ENCODE measurements around the gene CBLC. TPM values are rescaled to one million over a fixed set of nuclear protein-coding genes. Genes with fewer than 3 reads are reported as not detected.

CBLC gene
- total and polyA plus RNA-seq, 2 donors (not counting 1 experiment from before 2014, with no cell fraction given) = not detected

DNA sequence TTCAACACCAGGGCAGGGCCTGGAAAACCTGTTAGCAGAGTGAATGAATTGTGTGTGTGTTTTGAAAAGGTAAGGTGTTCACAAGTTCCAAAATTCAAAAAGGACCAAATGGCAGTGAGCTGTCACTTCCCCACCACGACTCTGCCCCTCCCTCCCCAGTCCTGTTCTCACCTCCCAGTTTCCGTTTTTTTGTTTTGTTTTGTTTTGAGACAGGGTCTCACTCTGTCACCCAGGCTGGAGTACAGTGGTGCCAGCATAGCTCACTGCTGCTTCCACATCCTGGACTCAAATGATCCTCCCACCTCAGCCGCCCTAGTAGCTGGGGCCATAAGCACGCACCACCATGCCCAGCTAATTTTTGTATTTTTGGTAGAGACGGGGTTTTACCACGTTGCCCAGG lies 49.5 kb upstream of the CBLC start:
- H3K27me3 Mint-ChIP-seq = no peaks in the 10 kb centered on the region
- Histone ChIP-seq H3K27me3 (replicated peaks in 1 of 4; ENCODE audit: control extremely low read depth in 1 of 4, control insufficient read depth in 3 of 4, insufficient read depth in 4 of 4, low read length in 3 of 4) (no peaks in the 10 kb centered on the region), H3K9ac (ENCODE audit: low read length) (no peak overlapping the region), H3K79me2 (ENCODE audit: control insufficient read depth, insufficient read depth, low read length) (no peaks in the 10 kb centered on the region), H2AFZ (ENCODE audit: insufficient read depth, low read depth, low read length, poor library complexity, severe bottlenecking) (no peak overlapping the region), H3K4me2 (replicated peaks; ENCODE audit: low read depth, low read length, poor library complexity, severe bottlenecking) (peak overlapping the region; percentile 14), H3K27ac (ENCODE audit: low read length in 2 of 2) (no peak overlapping the region), H3K4me1 (ENCODE audit: control insufficient read depth in 2 of 2, insufficient read depth in 2 of 2, low read length in 2 of 2) (peaks cover 32 to 53% of the 10 kb centered on the region in 2 donors), H3K4me3 (ENCODE audit: control extremely low read depth in 1 of 5, extremely low read depth in 1 of 5, insufficient read depth in 1 of 5, low read depth in 2 of 5, low read length in 4 of 5) (no peak overlapping the region), H3K36me3 (replicated peaks in 1 of 2; ENCODE audit: control extremely low read depth in 1 of 2, control insufficient read depth in 1 of 2, extremely low read depth in 1 of 2, insufficient read depth in 2 of 2, low read length in 1 of 2) (no peaks in the 10 kb centered on the region), H4K20me1 (ENCODE audit: control insufficient read depth, insufficient read depth, low read length, poor library complexity, severe bottlenecking) (no peaks in the 10 kb centered on the region), H3K9me3 (ENCODE audit: control extremely low read depth in 1 of 3, control insufficient read depth in 2 of 3, insufficient read depth in 1 of 3, low read length in 2 of 3) (no peaks in the 10 kb centered on the region)
- no peak for TF ChIP-seq EZH2 (IDR thresholded peaks at IDR 0.05; ENCODE audit: borderline replicate concordance, insufficient read depth, low read depth, low read length, poor library complexity, severe bottlenecking)
- TF ChIP-seq, protein P1, sequence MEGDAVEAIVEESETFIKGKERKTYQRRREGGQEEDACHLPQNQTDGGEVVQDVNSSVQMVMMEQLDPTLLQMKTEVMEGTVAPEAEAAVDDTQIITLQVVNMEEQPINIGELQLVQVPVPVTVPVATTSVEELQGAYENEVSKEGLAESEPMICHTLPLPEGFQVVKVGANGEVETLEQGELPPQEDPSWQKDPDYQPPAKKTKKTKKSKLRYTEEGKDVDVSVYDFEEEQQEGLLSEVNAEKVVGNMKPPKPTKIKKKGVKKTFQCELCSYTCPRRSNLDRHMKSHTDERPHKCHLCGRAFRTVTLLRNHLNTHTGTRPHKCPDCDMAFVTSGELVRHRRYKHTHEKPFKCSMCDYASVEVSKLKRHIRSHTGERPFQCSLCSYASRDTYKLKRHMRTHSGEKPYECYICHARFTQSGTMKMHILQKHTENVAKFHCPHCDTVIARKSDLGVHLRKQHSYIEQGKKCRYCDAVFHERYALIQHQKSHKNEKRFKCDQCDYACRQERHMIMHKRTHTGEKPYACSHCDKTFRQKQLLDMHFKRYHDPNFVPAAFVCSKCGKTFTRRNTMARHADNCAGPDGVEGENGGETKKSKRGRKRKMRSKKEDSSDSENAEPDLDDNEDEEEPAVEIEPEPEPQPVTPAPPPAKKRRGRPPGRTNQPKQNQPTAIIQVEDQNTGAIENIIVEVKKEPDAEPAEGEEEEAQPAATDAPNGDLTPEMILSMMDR (IDR thresholded peaks at IDR 0.05) = no peak
- intact Hi-C loops (cut with micrococcal nuclease) = loop anchor here (10.0 kb wide), 1 partner anchor 117 kb away; the partner anchor contains the start of gene NECTIN2
- ChIA-PET CTCF (interaction anchor here (0.9 to 11.7 kb wide), 4 partner anchors 25 to 55 kb away, joined by 4 to 591 read pairs (median 4); partner anchors contain the start of gene CBLC), POLR2A (no interaction called here)
- 66% methylated on average over 2 of the region's 6 CpGs for WGBS (ENCODE audit: insufficient coverage)
- no peaks in the 10 kb centered on the region for H3K9me3 Mint-ChIP-seq (ENCODE audit: insufficient read depth)
- H3K4me1 Mint-ChIP-seq = peaks cover 42% of the 10 kb centered on the region
- no peak for DNase-seq
- H3K27ac Mint-ChIP-seq = peak overlapping the region; percentile 50
- H3K4me3 Mint-ChIP-seq = peak overlapping the region; percentile 45
- ATAC-seq (ENCODE audit: low read depth) = no peak

DNA sequence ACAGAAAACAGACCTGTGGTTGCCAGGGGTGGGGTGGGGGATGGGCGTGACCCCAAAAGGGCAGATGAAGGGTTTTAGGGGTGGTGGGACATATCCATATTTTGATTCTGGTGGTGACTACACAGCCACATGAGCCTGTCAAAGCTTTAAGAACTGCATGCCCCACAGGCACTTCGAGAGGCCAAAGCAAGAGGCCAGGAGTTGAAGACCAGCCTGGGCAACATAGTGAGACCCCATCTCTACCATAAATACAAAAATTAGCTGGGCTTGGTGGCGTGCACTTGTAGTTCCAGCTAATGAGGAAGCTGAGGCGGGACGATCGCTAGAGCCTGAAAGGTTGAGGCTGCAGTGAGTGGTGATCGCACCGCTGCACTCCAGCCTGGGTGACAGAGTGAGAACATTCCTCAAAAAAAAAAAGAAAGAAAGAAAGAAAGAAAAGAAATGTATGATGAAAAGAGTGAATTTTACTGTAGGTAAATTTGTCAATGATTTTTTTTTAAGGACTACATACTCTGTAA lies 48.1 kb upstream of the CBLC start:
- TF ChIP-seq, protein P1 (IDR thresholded peaks at IDR 0.05) = no peak
- TF ChIP-seq EZH2 (IDR thresholded peaks at IDR 0.05; ENCODE audit: borderline replicate concordance, insufficient read depth, low read depth, low read length, poor library complexity, severe bottlenecking) = no peak
- Histone ChIP-seq H3K9me3 (ENCODE audit: control extremely low read depth in 1 of 3, control insufficient read depth in 2 of 3, insufficient read depth in 1 of 3, low read length in 2 of 3) (no peaks in the 10 kb centered on the region), H3K36me3 (replicated peaks in 1 of 2; ENCODE audit: control extremely low read depth in 1 of 2, control insufficient read depth in 1 of 2, extremely low read depth in 1 of 2, insufficient read depth in 2 of 2, low read length in 1 of 2) (no peaks in the 10 kb centered on the region), H3K27ac (ENCODE audit: low read length in 2 of 2) (no peak overlapping the region), H3K4me1 (ENCODE audit: control insufficient read depth in 2 of 2, insufficient read depth in 2 of 2, low read length in 2 of 2) (peaks cover 20 to 40% of the 10 kb centered on the region in 2 donors), H3K4me2 (replicated peaks; ENCODE audit: low read depth, low read length, poor library complexity, severe bottlenecking) (peak overlapping the region; percentile 26), H3K27me3 (replicated peaks in 1 of 4; ENCODE audit: control extremely low read depth in 1 of 4, control insufficient read depth in 3 of 4, insufficient read depth in 4 of 4, low read length in 3 of 4) (no peaks in the 10 kb centered on the region), H3K9ac (ENCODE audit: low read length) (no peak overlapping the region), H4K20me1 (ENCODE audit: control insufficient read depth, insufficient read depth, low read length, poor library complexity, severe bottlenecking) (no peaks in the 10 kb centered on the region), H3K79me2 (ENCODE audit: control insufficient read depth, insufficient read depth, low read length) (no peaks in the 10 kb centered on the region), H3K4me3 (ENCODE audit: control extremely low read depth in 1 of 5, extremely low read depth in 1 of 5, insufficient read depth in 1 of 5, low read depth in 2 of 5, low read length in 4 of 5) (no peak overlapping the region), H2AFZ (ENCODE audit: insufficient read depth, low read depth, low read length, poor library complexity, severe bottlenecking) (no peak overlapping the region)
- no peaks in the 10 kb centered on the region for H3K27me3 Mint-ChIP-seq
- POLR2A ChIA-PET = interaction anchor here (0.8 to 1.0 kb wide), 2 partner anchors 11 to 41 kb away, joined by 3 to 8 read pairs; no protein-coding TSS in a partner anchor
- DNase-seq (peak; percentile 60), ATAC-seq (ENCODE audit: low read depth) (no peak)
- no peaks in the 10 kb centered on the region for H3K9me3 Mint-ChIP-seq (ENCODE audit: insufficient read depth)
- peaks cover 29% of the 10 kb centered on the region for H3K4me1 Mint-ChIP-seq
- WGBS (ENCODE audit: insufficient coverage) = 79% methylated on average over 2 of the region's 8 CpGs
- intact Hi-C loops (cut with micrococcal nuclease) = loop anchor here (10.0 kb wide), 1 partner anchor 115 kb away; the partner anchor contains the start of gene NECTIN2
- H3K27ac Mint-ChIP-seq = no peak overlapping the region
- no peak overlapping the region for H3K4me3 Mint-ChIP-seq
- CTCF ChIA-PET = interaction anchor here (0.9 to 11.7 kb wide), 6 partner anchors 13 to 53 kb away, joined by 3 to 591 read pairs (median 4); partner anchors contain the start of gene CBLC

All from B cell (primary cell).